SJCRH30 (cell line): ENCODE results near the gene CBFA2T2. TPM values are rescaled to one million over a fixed set of nuclear protein-coding genes. Genes with fewer than 3 reads are reported as not detected.

Experiments used
- DNase-seq, 2 experiments: peaks; one replicate each; pipeline ENCODE4 v3.0.0-alpha.2; 2015 to 2020
- H3K27ac ChIP-seq: fragments of 250-450 bp; sonication (Bioruptor Pico); 2 replicates; pipeline ENCODE4 v1.5.1; 2020; ENCODE audit warnings: mild to moderate bottlenecking, moderate library complexity
- H3K27me3 ChIP-seq: fragments of 250-450 bp; sonication (Bioruptor Pico); 2 replicates; pipeline ENCODE4 v1.5.1; 2020; ENCODE audit warnings: mild to moderate bottlenecking, moderate library complexity
- H3K36me3 ChIP-seq: fragments of 250-450 bp; sonication (Bioruptor Pico); 2 replicates; pipeline ENCODE4 v1.5.1; 2020; ENCODE audit warnings: mild to moderate bottlenecking, moderate library complexity
- H3K4me1 ChIP-seq: fragments of 250-450 bp; sonication (Bioruptor Pico); 2 replicates; pipeline ENCODE4 v1.5.1; 2020; ENCODE audit warnings: mild to moderate bottlenecking, moderate library complexity
- H3K4me3 ChIP-seq: fragments of 250-450 bp; sonication (Bioruptor Pico); 2 replicates; pipeline ENCODE4 v1.5.1; 2020; ENCODE audit warnings: mild to moderate bottlenecking, moderate library complexity
- H3K9me3 ChIP-seq: fragments of 250-450 bp; sonication (Bioruptor Pico); replicated peaks from 2 replicates; pipeline ENCODE4 v1.5.1; 2020; ENCODE audit warnings: mild to moderate bottlenecking, moderate library complexity
- total RNA-seq: library from RNA; depleted of rRNA; stranded (reverse); fragments of >200 nt; shearing (Covaris generic); gene quantifications from 2 replicates; pipeline ENCODE4 v1.2.3, GENCODE V29; 2014

CBFA2T2 gene
- total RNA-seq, 1 experiment from 2014 or later, result 14.9 TPM

DNA sequence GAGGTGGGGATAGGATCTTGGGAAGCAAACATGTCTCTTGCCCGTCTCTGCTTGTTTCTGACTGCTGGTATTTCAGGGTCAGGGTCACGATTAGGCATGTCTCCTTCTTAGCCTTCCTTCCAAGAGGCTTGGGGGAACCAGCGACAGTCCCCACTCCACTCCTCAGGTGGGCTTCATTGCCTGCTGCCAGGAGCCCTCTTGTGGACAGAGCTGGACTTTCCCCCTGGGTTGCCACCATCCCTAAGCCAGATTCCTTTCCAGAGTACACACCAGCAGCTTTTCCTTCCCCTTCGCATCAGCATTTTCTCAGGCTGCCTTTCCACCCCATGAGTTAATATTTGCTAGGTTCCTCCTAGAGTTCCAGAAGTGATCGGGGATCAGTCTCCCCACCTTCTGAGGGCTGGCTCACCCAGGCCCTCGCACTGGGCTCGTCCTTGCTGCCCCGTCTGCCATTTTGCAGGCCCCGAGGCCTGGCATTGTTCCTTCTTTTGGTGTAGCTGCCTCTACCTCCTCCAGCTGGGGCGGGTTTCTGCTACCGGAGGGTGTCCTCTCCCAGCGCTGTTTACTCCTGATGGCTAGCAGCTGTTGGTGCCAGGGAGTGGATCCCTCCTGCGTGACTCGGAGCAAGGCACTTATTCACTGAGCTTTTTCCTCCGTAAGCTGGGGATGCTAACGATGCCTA is 163.5 kb downstream of the CBFA2T2 start:
- H3K36me3 ChIP-seq, result peaks cover 3% of the 10 kb centered on the region; the same call in 1 of the 2 replicates

DNA sequence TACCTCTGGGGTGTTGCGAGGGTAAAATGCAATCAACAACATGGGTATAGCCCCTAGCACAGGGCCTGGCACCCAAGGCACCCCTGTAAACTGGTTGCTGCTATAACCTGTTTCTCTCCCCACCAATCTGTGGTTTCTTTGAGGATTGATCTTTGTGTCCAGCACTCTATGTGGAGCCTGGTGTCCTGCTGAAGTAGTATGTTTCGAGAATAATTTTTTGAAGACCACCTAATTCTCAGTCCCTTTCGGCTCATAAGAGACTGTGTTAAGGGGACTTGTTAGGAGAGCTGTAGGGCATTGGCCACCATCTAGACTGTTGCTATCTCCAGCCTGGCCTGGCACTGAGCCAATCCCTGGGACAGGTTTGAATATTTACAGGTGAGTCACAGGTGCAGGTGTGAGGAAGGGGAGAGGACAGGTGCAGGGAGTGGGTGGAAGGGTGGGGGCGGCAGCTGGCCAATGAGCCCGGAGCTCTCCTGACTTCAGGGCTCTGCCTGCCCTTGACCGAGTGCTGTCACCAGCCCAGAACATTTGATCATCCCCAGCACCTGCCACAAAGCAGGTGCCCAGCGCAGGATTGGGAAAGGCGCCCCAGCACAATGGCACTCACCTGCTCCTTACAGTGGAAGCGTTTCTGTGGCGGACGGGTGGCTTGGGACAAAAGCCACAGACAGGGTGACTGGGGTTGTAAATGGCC is 164.2 kb downstream of the CBFA2T2 start:
- no peaks in the 10 kb centered on the region for H3K27me3 ChIP-seq
- peak; percentile 21 to 24 for DNase-seq
- no peak overlapping the region for H3K4me3 ChIP-seq
- H3K4me1 ChIP-seq, result no peaks in the 10 kb centered on the region
- peaks cover 4% of the 10 kb centered on the region; the same call in 1 of the 2 replicates for H3K36me3 ChIP-seq
- no peak overlapping the region for H3K27ac ChIP-seq
- H3K9me3 ChIP-seq, result no peaks in the 10 kb centered on the region

More for the DNA sequence above, 163.5 kb downstream of the CBFA2T2 start:
- DNase-seq, result peak; percentile 81 to 91
- Histone ChIP-seq H3K9me3 (no peaks in the 10 kb centered on the region), H3K27me3 (no peaks in the 10 kb centered on the region), H3K27ac (no peak overlapping the region), H3K4me3 (no peak overlapping the region), H3K4me1 (no peaks in the 10 kb centered on the region)

DNA sequence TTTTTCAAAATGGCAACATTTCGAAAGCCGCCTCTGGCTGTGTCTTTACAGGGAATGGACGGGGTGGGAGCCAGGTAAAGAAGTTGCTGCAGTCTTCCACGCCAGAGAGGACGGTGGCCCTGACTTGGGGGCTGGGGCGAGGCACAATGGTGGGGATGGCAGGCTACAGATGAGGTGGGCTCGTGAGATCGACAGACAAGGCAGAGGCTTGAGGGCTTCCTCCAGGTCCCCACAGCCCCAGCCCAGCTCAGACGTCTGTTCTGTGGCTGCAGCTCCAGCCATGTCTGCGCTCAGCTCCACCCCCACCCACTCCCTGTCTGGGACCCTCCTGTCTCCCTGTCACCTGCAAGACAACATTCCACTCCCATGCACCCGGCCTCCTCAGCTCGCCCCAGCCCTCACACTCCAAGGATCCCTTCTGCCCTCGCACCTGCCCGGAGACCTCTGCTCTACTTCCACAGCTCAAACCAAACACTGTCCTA is 164.8 kb downstream of the CBFA2T2 start:
- Histone ChIP-seq H3K4me3 (no peak overlapping the region), H3K4me1 (no peaks in the 10 kb centered on the region), H3K9me3 (no peaks in the 10 kb centered on the region), H3K27ac (no peak overlapping the region), H3K36me3 (peaks cover 5% of the 10 kb centered on the region; the same call in 1 of the 2 replicates), H3K27me3 (no peaks in the 10 kb centered on the region)
- DNase-seq, result peak; percentile 10 to 11

DNA sequence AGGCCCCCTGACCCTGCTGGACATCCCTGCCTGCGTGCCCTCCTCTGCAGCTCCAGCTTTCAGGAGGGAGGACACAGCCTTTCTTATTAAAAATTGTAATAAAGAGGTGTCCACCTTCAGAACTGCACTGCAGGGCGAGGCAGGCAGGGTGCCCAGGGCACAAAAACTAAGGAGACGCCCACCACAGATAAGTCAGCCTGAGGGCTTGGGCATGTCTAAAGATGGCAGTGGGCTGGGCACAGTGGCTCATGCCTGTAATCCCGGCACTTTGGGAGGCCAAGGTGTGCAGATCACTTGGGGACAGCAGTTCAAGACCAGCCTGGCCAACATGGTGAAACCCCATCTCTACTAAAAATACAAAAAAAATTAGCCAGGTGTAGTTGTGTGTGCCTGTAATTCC is 165.3 kb downstream of the CBFA2T2 start:
- H3K9me3 ChIP-seq, result no peaks in the 10 kb centered on the region
- peaks cover 5% of the 10 kb centered on the region; the same call in 1 of the 2 replicates for H3K36me3 ChIP-seq
- no peaks in the 10 kb centered on the region for H3K4me1 ChIP-seq
- DNase-seq, result no peak
- H3K4me3 ChIP-seq, result no peak overlapping the region
- H3K27me3 ChIP-seq, result no peaks in the 10 kb centered on the region
- no peak overlapping the region for H3K27ac ChIP-seq

DNA sequence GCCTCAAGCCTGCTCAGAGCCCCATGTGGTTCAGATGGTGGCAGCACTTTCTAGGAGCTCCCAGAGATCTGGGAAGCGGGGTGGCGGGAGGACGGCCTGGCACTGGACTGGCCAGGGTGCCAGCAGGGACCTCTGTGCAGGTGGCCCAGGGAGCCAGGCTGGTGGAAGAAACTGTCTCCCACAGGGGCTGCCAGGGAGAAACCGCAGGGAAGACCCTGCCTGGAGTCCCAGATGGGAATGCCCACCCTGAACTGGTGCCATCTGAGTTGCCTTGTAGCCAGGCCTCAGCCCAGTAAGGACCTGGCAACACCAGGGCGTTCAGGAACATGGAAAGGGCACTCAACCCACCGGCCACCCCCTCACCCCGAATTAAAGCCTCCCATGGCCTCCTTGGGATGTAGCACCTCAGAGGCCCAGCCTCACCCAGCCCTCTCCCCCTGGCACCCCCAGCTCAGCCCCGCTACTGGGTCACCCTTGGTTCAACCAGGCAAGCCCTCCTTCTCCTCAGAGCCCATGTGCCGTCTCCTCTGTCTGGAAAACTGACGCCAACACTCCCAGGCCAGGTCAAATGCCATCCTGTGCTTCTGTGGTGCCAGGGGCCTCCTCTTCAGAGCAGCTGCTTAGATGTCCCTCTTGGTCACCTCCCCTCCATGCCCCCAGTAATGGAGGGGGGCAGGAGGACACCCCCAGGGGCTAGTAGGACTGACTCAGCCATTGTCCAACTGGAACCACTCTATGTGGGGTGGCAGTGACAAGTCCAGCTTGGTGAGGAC is 166.3 kb downstream of the CBFA2T2 start:
- peak in 1 of 2 experiments; percentile 8 for DNase-seq
- Histone ChIP-seq H3K4me1 (no peaks in the 10 kb centered on the region), H3K9me3 (no peaks in the 10 kb centered on the region), H3K4me3 (no peak overlapping the region), H3K36me3 (peaks cover 5% of the 10 kb centered on the region; the same call in 1 of the 2 replicates), H3K27me3 (no peaks in the 10 kb centered on the region), H3K27ac (no peak overlapping the region)

DNA sequence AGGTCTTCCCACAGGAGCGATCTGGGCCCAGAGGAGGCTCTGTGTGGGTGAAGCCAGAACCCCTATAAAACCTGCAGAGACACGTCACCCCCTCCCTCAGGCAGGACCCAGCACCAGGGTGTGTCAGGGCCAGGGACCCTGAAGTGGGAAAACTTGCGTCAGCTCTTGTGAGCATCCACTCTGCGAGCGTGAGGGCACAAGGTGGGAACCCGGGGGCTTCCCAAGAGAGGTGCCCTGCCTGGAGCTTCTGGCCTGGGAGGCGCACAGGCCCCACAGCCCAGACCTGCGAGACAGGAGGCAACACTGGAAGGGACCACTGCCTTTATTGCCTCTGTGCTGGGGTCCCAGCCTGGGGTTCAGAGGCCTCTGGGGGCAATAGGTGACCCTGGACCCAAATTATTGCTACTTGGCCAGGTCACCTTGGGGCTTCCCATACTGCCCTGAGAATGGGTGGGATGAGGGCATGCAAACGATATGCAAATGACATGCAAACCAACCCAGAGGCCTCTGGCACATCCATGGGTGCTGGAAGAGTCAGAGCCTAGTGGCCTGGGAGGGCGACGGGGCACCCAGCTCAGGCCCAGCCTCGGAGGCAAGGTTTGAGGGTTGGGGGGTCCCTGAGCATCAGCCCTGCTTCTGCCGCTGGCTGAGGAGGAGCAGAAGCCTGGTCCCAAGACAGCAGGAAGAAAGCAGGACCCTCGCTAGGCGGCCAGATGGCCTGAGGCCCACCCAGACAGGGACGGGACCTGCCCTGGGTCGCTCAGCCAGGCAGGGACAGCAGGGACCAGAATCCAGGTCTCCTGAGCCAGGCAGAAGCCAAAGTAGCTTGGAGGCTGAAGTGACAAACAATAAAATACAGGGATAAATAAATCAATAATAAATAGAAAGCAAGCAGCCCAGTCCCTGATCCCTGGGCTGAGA is 167.1 kb downstream of the CBFA2T2 start:
- Histone ChIP-seq H3K9me3 (no peaks in the 10 kb centered on the region), H3K36me3 (peaks cover 5% of the 10 kb centered on the region; the same call in 1 of the 2 replicates), H3K27me3 (no peaks in the 10 kb centered on the region), H3K4me1 (no peaks in the 10 kb centered on the region), H3K4me3 (no peak overlapping the region), H3K27ac (no peak overlapping the region)
- no peak for DNase-seq

DNA sequence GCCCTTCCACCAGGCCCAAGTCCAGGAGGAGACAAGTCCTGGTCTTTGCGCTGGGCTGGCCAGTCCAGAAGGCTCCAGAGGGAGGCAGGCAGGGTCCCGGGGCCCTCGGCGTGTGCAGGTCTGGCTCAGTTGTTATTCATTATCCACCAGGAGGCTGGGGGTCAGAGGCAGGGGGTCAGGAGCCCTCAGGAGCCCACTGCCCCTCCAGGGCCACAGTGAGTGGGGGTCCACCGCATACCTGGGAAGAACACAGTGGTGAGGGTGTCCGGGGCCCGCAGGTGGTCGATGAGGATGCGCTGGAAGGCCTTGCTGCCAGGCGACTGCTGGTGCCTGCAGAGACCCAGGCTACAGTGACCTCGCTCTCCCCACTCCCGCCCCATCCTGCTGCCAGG is 167.8 kb downstream of the CBFA2T2 start:
- H3K9me3 ChIP-seq, result no peaks in the 10 kb centered on the region
- no peak overlapping the region for H3K4me3 ChIP-seq
- H3K27ac ChIP-seq, result no peak overlapping the region
- peaks cover 5% of the 10 kb centered on the region; the same call in 1 of the 2 replicates for H3K36me3 ChIP-seq
- no peaks in the 10 kb centered on the region for H3K4me1 ChIP-seq
- H3K27me3 ChIP-seq, result no peaks in the 10 kb centered on the region
- DNase-seq, result no peak

DNA sequence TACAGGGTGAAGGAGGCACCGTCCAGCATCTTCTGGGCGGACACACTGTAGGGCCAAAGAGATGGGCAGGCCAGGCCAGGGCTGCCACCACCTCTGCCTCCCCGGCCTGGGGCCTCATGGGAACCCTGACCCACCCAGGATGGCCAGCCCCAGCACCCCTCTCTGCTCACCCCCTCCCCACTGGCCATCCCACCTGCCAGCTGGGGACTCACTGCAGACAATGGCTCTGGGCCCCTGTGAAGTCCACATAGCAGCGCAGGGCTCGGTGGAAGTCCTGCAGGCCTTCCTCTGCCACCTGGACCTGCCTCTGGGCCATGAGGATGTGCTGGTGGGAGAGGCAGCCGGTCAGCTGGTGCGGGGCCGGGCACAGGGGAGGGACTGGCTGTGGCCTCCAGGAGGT is 168.6 kb downstream of the CBFA2T2 start:
- DNase-seq, result no peak
- H3K36me3 ChIP-seq, result peaks cover 5% of the 10 kb centered on the region; the same call in 1 of the 2 replicates
- no peak overlapping the region for H3K4me3 ChIP-seq
- H3K4me1 ChIP-seq, result no peaks in the 10 kb centered on the region
- no peaks in the 10 kb centered on the region for H3K27me3 ChIP-seq
- no peak overlapping the region for H3K27ac ChIP-seq
- no peaks in the 10 kb centered on the region for H3K9me3 ChIP-seq

DNA sequence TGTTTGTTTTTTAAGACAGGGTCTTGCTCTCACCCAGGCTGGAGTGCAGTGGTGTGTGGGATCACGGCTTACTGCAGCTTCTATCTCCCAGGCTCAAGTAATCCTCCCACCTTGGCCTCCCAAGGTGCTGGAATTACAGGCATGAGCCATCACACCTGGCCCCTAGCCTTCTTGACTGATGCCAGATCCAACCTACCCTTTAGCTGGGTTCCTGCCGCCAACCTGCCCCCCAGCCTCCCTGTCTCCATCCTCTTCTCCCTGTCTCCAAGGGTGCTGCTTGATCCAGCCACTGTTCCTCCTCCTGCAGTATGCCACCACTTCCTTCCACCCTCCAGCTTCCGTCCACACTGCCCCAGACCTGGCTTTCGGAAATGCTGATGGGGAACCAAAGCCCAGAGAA is 169.0 kb downstream of the CBFA2T2 start:
- no peak for DNase-seq
- no peaks in the 10 kb centered on the region for H3K4me1 ChIP-seq
- H3K4me3 ChIP-seq, result no peak overlapping the region
- H3K9me3 ChIP-seq, result no peaks in the 10 kb centered on the region
- no peaks in the 10 kb centered on the region for H3K27me3 ChIP-seq
- no peak overlapping the region for H3K27ac ChIP-seq
- H3K36me3 ChIP-seq, result peaks cover 5% of the 10 kb centered on the region; the same call in 1 of the 2 replicates

DNA sequence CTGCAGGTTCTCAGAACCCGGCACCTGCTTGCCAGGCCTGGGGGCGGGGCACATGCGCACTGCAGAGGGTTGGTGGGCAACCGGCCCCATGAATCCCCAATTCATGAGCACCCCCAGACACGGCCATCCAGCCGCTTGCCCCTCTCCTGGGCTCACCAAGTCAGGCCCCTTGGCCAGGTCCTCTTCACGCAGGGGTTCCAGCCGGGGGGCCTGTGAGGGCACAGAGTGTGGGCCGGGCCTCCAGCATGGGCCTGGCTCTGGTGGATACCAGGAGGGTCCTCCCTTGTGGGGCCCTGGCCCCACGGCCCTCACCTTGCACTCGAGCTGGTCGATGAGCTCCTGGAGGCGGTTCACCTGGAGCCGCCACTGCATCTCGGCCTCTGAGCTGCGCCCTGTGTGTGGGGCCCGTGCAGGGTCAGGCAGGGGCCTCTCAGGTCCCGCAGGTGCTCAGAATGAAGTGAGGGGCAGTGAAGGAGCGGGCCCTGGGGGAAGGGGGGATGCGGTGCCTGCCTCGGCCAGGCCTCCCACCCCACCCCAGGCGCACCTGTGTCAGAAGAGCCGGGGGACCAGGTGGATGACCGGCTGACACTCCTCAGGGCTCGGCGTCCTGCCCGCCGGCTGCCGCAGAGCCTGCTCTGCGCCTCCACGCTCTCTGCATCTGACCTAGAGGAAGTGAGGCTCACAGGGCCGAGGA is 169.6 kb downstream of the CBFA2T2 start:
- no peak for DNase-seq
- Histone ChIP-seq H3K4me3 (no peak overlapping the region), H3K4me1 (peaks cover 4% of the 10 kb centered on the region; the same call in 1 of the 2 replicates), H3K27ac (no peak overlapping the region), H3K27me3 (no peaks in the 10 kb centered on the region), H3K36me3 (peaks cover 5% of the 10 kb centered on the region; the same call in 1 of the 2 replicates), H3K9me3 (no peaks in the 10 kb centered on the region)

DNA sequence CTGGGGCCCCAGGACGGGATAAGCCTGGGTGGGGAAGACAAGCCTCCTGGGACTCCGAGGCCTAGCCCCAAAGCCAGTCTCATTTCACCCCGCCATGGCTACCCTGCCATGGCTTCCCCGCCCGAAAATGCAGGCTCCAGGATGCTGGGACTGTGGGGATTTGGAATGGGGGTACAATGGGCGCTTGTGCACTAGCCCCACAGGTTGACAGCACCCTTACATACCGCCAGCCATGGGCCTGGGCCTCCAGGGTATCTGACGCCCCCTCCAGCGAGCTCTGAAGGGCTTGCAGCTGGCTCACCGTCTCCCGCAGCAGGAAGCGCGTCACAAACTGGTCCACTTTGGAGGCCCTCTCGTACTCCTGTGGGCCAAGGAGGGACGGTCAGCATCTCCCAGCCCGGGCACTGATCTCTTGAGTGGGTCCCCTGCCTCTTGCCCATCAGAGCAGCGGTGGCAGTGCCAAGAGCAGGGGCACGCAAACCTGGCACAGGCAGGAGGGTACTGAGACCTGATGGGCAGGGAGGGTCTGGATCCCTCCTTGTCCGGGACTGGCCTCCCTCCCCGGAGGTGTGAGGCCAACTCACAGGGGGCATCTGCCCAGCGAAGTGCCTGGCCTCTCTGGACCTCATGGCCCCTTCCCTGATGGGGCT is 170.3 kb downstream of the CBFA2T2 start:
- Histone ChIP-seq H3K27me3 (no peaks in the 10 kb centered on the region), H3K4me3 (no peak overlapping the region), H3K4me1 (peaks cover 4% of the 10 kb centered on the region; the same call in 1 of the 2 replicates), H3K9me3 (no peaks in the 10 kb centered on the region), H3K27ac (no peak overlapping the region), H3K36me3 (peaks cover 5% of the 10 kb centered on the region; the same call in 1 of the 2 replicates)
- no peak for DNase-seq

DNA sequence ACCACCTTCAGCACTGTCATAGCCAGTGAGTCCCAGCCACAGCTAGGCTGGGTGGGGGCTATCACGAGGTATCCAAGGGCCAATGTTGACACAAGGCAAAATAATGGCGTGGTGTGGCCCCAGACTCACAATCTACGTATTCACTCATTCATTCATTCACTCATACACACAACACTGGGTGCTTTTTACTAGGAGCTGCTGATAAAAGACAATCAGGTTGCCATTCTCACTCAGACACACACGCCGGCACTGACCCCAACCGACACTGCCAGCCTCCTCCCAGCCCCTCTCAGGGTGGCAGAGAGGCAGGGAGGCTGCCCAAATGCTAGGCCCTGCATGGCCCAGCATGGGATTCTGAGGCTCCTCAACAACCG is 170.8 kb downstream of the CBFA2T2 start:
- no peak overlapping the region for H3K27ac ChIP-seq
- H3K27me3 ChIP-seq, result no peaks in the 10 kb centered on the region
- DNase-seq, result no peak
- H3K4me1 ChIP-seq, result peaks cover 4% of the 10 kb centered on the region; the same call in 1 of the 2 replicates
- H3K9me3 ChIP-seq, result no peaks in the 10 kb centered on the region
- peaks cover 5% of the 10 kb centered on the region; the same call in 1 of the 2 replicates for H3K36me3 ChIP-seq
- no peak overlapping the region for H3K4me3 ChIP-seq

DNA sequence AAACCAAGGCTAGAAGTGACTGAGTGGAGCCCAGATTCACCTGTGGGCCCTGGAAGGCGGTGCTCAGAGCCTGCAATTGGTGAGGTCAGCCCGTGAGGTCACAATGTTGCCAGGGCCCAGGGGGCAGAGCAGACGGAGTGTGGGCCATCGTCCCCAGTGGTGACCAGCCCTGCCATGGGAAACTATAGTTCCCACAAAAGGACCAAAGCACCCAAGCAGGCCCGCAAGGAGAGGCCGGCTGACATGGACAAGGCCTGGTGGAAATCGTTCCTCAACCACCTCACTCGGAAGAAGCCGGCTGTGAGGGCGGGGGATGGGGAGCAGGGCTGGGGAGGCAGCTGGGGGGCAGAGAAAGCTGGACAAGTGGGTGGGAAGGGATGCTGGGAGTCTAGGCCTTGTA is 172.3 kb downstream of the CBFA2T2 start, which contains the start of gene C20orf144:
C20orf144 (plus strand) TSS at position 156 of the 400 bp plus-strand sequence; CDS start at position 175, 19 bp downstream.
- H3K27ac ChIP-seq, result peak within 1 kb of the TSS; percentile 57; the same call in 1 of the 2 replicates
- no peak for DNase-seq
- no peaks in the 10 kb centered on the region for H3K9me3 ChIP-seq
- H3K4me1 ChIP-seq, result peaks cover 4% of the 10 kb centered on the region; the same call in 1 of the 2 replicates
- H3K4me3 ChIP-seq, result peak within 1 kb of the TSS; percentile 74
- no peaks in the 10 kb centered on the region for H3K27me3 ChIP-seq
- peaks cover 4% of the 10 kb centered on the region; the same call in 1 of the 2 replicates for H3K36me3 ChIP-seq
